Inflammatory macrophage treated with lipopolysaccharide for 1 hour (primary cell): ENCODE measurements around the gene GABRB3.

Experiments used
- DNase-seq, 2 donors: peaks; one replicate each; pipeline ENCODE4 v3.0.0-alpha.2; 2020 to 2022

The GABRB3 gene

DNA sequence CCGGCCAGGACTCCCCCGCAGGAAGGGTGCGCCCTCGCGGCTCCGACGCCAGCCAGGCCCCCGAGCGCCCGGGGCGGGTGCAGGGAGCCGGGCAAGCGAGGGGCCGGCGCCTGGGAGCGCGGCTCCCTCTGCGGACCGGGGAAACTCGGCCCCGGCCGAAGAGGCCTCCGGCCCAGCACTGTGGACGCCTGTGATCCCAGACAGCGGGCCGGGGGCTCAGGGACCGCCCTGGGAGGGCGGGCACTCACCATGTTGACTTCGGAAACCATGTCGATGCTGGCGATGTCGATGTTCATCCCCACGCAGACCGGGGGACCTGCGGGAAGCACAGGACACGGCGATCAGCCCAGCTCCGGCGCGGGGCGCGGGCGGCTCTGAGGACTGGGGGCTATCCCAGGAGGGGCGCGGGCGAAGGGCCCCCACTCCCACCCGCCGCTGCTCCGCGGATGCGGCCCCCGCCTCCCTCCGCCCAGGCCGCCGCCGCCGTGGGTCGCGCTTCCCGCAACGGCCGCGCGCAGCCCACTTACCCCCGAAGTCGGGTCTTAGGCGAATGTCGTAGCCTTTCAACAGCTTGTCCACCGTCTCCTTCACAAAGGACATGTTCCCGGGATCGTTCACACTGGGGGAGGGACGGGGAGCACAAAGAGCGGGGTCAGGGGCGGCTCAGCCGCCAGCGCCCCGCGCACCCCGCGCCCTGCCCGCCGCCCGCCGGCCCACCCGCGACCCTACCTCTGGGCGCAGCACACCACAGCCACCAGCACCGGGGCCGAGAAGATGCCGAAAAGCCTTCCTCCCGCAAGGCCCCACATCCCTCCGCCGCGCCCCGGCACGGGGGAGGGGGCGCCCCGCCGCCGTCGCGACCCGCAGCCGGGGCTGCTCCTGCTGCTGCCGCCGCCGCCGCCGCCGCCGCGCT is at the start of gene GABRB3:
GABRB3 (minus strand) TSS at position 913 of the 913 bp plus-strand sequence.
- no peak for DNase-seq

DNA sequence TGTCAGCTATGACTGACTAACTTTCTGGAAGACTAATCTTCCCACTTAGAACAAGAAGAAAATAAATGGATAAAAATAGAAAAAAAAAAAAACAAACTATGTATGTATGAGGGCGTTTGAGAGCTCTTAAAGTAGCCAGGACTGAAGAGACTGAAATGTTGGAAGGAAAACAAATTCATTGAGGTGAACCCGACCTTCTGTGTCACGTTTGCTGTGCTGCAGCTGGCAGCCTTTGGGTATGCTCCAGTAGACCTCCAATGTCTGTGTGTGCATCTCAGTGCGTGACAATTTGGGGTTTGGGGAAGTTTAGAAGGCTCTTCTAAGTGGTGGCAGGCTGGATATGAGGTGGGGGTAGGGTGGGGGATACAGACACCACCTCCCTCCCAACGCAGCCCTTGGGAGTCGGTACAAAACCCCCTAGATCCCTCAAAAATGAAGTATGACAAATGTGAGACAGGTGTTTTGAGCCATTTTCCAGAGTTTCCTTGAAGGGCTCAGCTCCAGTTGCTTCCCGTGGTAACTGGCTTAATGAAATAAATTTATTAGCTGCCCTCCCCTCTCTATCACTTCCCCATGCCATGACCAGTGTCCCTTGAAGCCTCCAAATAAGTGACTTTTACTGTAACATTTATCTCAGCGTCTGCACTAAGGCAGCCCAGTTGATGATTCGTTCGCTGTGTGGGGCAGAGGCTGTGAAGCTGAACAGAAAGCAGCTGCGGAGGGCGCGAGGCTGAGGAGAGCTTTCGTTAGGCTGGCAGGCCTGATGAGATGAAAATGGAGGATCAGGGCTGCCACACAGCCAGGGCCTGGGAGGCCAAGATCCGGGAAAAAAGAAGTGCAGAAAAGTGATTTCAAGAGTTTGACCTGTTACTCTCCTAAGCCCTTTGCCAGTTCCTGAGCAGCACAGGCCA is 34.9 kb upstream of the GABRB3 start:
- no peak for DNase-seq

DNA sequence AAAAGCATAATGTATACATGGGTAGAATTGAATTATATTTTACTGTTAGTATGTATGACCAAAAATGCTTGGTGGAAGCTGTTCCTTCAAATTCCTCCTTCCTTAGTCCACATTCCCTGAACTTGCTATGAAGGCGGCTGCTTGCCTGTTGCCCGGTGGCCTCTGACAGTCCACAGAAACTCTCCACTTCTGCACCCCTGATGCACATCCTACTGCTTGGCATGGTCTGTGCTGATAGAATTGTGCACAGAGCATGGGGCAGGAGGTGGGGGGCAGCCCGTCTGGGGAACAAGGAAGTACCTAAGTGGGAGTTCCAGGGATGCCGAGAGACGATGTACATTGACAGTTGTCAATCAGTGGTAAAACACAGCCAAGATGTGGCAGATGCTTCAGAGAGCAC is 33.7 kb upstream of the GABRB3 start:
- no peak for DNase-seq

DNA sequence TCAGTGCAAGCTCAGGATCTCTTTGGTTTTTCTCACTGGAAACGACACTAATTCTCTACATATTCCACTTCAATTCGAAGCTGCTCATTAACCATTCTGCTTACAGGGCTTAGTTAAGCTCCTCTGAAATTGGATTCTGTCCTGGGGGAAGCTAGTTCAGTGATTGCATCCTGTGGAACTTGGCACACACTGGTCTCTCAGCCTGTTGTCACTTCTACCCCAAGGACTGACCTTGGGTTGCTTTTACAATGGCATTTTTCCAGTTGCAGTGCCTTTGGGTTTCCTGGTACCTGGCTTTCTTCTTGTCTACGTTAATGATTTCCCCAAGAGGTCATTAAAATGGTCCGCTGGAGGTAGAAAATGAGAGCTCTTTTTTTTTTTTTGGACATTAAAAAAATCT is 33.3 kb upstream of the GABRB3 start:
- DNase-seq = no peak

DNA sequence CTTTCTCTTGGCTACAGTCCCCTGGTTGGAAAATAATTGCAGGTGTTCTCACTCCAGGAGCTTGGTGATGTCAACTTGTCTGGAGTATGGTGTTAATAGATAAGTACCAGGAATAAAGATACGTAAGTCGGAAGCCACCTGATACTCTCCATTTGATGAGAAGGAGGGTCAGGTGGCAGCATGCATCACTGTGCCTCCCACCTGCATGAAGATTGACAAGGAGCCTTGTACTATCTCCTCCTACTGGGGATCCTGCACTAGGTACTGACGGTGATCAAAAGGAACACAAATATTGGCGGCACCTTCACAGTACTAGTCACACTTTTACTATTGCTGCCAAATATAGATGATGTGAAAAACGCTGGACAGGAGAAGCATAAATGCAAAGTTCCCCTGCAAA is 32.6 kb upstream of the GABRB3 start:
- DNase-seq = no peak

DNA sequence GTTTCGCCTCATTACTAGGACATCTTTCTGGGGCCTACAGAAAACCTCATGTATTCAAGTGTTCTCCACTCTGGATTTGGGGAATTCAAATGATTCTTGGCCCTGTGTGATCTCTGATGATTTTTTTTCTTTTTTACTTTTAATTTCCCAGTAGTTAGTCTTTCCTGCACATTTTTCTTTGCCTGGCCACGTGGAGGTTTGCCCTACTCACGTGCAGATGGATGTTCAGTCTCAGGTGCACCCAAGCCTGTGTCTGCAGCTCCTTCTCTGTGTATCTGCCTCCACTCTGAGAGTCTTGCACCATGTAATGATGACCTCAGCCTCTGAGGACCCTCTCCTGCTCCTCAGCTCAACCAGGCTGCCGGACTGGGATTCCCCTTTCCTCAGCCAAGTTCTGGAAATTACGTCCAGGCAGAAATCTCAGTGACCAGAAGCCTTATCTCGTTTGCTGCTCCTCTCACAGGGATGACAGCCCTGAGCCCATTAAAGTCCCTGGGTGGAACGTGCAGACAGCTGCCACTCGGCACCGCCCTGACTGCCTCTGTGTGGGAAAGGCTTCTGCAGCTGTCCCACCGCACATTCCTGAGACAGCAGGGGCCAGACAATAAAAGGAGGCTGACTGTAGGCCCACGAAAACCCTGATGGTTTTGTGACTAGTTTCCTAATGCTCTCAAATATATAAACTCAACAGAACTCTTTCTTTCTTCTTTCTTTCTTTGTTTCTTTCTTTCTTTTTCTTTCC is 31.4 kb upstream of the GABRB3 start:
- no peak for DNase-seq

DNA sequence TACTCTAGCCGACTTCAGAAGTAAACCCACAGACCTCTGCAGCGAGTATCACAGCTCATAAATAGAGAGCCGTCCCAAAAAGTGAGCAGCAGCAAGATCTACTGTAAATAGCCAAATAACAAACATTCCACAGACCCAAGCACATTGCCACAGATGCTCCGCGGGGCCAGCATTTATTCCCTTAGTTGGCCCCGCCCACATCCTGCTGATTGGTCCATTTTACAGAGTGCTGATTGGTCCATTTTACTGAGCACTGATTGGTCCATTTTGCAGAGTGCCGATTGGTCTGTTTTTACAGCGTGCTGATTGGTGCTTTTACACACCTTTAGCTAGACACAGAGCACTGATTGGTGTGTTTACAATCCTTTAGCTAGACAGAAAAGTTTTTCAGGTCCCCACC is 17.3 kb upstream of the GABRB3 start:
- no peak for DNase-seq

DNA sequence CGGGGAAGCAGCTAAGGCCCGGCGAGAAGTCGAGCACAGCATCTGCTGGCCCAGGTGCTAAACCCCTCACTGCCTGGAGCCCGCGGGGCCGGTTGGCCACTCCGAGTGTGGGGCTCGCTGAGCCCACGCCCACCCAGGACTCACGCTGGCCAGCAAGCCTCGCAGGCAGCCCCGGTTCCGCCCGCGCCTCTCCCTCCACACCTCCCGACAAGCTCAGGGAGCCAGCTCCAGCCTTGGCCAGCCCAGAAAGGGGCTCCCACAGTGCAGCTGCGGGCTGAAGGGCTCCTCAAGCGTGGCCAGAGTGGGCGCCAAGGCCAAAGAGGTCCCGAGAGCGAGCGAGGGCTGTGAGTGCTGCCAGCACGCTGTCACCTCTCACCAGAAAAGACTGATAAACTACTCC is 8.9 kb upstream of the GABRB3 start:
- DNase-seq = no peak

DNA sequence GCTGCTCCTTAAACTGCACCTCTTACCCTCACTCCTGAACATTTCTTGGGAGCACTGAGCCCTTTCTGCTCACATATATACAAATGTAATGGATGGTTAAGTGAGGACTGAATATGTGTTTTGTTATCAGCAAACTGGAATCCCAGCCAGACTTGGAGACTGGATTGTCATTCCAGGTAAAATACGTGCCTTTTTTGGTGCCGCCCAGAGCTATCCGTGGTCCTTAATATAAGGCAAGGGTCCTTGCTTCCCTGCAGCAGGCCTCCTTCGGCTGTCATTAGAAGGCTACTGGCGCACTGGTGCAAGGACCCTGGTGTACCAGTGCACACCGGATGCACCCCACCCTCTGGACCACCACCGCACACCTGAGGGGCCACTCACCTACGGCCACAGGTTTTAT is 1.1 kb upstream of the GABRB3 start:
- no peak for DNase-seq

DNA sequence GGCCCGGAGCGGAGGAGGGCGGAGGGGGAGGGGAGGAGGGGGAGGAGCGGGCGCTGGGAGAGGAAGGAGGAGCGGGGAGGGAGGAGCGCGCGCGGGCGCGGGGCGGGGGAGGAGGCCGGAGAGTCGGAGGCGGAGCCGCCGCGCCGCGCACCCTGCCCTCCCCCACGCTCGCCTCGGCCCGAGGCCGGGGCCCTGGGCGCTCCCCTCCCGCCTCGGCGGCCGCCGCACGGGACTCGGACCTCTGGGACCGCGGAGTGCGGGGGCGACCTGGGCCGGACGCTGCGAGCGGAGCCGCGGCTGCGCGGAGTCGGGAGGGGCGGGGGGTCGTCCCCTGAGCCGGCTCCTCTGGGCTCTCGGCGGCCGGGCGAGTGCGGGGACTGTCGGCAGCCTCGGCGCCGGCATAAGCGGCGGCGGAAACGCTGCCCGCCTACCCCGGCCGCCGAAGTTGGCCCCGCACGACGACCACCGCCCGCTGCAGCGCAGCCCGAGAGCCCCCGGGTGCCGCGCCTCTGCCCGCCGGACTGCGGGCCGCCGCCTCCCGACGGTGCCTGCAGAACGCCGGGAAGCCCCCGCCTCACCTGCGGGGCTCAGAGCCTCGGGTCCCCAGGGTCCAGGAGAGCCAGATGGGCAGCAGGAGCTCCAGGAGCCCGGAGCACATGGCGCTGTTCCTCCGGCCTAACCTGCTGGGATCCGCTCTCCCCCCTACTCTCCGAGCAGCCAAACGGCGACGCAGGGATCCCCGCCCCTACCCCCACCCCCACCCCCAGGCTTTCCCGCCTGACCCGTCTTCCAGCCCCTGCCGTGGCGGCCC is 406 bp upstream of the GABRB3 start:
- no peak for DNase-seq

DNA sequence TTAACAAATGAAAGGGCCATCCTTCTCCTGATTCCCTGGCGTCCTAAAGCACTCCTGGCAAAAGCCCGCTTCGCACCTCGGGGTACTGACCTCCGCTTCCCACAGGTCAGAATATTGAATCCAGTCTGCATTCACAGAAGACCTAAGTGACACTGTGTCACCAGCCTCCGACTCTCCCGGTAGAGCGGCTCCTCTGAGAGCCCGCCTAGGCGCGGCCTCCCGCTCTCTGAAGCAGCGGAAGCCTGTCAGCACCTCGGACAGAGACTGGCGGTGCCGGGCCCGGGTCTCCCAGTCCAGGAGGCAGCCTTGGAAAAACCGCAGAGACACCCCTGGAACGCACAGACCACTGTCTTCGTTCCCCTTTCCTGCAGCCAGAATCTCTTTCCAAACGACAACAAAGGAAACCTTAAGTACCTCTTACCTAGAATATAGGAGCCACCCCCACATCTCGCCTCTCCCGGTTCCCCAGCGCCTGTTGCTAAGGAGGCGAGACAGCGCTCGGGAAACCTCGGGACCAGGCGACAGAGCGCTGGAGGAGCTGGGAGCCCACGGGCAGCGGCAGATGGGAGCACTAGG is 1.2 kb downstream of the GABRB3 start:
- no peak for DNase-seq

DNA sequence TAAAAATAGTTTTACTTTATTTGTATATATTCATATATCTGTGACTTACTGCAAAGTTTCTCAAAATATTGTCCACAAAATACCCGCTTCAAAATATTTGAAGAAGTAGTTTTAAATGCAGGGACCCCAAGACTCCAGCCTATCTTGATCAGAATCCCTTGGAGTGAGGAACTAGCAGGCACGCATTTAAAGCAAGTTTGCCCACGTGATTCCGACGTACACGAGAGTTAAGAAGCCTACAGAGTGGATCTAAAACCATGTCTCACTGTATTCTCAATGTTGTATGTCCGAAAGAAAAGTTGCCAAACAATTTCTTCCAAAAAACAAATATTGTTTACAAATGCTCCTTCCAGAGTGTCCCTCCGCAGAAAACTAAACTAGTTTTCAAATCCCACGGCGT is 1.7 kb downstream of the GABRB3 start:
- no peak for DNase-seq

DNA sequence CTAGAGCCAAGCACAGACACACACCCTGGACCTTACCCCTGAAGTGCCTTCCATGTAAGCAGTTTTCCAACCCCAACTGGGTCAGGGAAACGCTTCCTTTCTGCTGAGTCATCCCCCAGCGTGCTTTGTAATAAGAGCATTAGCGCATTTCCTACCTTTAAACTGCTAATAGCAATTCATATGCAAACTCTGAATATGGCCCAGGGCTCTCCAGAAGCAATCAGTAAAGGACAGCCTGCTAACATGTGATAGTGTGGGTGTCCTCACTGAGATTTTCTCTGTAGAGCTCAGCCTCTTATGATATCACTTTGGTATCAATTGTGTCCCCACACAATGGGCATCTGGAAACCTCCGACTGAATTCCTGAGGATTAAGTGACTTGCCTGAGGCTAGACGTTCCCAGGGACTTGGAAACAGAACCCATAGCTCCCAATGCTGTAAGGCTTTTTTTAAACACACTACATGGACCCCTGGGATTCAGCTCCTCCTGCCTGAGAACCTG is 5.6 kb downstream of the GABRB3 start:
- DNase-seq = no peak

DNA sequence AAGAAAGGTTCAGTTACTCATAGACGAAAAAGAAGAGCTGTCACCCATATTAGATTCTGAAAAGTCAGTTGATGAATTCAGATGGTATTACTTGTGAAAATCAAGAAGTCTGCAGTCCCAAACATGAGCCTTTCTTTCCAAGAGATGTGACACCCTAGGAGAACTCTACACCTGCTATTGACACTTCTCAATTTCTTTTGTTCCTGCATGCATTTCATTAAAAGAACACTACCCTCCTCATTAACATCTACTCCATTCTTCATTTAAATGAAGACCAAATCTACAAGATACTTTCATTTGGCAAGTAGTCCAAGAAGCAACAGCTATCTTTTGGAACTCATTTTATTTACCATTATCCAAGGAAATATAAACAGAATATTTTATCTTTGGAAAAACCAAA is 6.6 kb downstream of the GABRB3 start:
- DNase-seq = no peak

DNA sequence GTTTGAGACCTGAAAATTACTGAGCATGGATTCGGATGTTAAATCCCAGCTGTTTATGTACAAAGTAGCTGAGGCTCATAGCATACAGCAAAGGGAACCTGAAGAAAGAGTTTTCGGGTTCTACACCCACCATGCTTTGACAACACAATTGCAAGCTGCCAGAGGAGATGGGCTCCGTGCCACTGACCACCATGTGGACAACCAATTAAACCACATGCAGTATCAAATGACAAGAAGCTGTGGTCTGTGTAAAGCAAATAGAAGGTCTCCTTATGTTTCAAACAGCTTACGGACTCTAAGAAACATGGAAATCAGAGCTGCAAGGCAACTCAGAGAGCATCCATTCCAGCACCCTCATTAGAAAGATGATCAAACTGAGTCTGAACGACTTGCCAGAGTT is 12.9 kb downstream of the GABRB3 start:
- DNase-seq = no peak

DNA sequence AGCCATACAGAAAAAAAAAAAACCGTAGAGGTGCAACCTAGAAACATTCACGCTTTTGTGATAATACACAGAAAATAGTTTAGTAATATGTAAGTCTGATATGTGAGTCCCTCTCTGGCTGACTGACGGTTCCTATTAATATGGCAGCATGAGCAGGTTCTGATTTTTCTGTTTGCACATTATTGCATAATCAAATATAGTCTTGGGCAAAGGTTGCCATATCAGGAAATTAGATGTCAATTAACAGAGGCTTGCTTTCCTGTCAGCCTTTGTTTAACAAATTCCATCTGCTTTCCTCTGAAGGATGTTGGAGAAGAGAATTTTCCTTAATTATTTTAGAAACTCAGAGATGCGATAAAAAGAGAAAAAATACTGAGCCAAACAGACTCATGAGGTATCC is 14.8 kb downstream of the GABRB3 start:
- no peak for DNase-seq

DNA sequence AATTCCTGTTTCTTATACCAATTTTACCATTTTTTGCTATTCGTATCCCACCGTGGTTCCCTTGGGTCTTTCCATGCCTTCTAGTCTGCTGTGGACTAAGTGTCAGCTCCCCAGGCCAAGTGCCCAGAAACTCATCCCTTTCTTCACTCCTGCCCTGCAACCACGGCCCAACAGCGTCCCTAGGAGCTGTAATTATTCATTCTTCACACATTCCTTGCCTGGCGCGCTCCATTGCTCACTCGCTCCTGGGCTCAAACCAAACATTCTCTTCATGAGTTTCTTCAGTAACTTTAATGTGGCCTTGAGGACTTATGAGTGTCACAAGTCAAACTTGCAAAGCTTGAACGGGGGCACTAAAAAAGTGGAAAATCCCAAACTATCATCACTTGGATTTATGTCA is 15.7 kb downstream of the GABRB3 start:
- DNase-seq = no peak

DNA sequence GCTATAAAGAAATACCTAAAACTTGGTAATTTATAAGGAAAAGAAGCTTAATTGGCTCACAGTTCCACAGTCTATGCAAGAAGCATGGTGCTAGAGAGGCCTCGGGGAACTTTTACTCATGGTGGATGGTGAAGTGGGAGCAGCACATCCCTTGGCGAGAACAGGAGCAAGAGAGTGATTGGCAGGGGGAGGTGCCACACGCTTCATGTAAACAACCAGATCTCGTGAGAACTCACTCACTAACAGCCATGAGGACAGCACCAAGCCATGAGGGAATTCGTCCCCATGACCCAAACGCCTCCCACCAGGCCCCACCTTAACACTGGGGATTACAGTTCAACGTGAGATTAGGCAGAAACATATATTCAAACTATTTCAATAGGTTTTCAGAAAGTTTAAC is 28.0 kb downstream of the GABRB3 start:
- no peak for DNase-seq

DNA sequence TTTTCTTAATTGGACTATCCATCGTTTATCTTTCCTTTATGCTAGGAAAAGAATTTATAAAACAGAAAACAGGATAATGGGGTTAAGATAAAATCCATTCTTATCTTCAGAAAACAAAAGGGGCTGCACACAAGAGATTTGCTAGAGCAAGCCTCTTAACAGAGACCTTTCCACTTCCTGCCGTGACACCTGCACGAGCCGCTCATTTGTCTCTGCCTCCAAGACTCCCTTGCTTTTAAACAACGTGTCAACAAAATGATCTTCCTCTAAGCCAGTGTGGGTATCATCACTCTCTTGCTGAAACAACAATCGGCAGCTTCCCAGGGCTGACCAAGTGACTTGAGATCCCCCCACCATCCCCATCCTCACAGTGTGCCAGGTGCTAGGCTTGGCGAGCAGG is 33.1 kb downstream of the GABRB3 start:
- DNase-seq = no peak

DNA sequence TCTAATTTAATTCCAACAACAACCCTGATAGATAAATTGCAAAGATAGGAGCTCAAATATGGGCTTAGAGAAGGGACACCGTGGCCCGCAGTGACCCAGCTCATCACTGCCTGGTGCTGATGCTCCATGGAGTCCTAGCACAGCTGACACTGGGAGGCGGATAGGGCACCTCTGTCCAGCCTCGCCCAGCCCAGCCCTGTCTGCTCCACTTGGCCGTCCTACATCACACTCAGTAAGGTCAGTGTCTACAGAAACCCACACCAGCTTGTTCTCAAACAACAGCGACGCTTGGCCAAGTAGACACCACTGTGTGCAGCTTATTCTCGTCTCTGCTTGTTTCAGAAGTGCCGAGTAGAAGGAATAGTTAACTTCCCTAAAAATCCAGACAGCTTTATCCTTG is 33.9 kb downstream of the GABRB3 start:
- DNase-seq = no peak

DNA sequence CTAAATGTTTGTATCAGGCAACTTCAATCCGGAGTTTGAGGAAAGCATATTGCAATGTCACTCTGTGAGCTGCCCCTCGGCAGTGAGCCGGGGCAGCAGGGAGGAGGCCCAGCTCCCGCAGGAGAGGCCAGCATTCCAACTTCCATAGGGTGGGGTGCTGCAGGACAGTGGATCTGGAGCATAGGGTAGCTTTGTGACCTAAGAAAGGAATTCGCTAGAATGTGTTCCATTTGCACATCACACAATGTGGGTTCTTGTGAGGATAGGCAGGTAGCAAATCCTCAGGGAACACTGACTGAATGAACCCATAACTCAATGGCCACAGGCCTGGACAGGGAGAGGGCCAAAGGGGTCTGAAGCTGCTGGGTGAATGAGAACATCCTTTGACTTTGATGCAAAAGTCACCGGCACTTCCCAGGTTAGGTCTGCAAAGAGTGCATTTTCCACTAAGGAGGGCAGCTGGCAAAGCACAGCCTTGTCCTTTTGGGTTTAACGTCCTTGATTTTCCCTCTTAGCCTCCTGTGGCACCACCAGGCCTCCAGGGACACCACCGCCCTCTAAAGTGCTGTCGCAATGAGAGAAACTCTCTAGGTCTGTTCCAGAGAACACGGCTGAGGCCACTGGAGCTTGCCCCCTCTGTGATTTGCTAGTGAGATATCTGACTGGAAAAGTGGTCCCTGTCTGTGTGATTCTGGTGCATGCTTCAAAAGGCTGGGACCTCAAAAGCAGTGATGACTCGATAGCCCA is 36.2 kb downstream of the GABRB3 start:
- no peak for DNase-seq
